ENCODE results near the gene ZNF587B. TPM values are rescaled to one million over a fixed set of nuclear protein-coding genes. Genes with fewer than 3 reads are reported as not detected.
A peak's percentile ranks its signal among the peaks of the same experiment; 100 is the strongest.
"Not testable (repeated sequence)": the region's sequence is repeated elsewhere in the genome, so short reads cannot be mapped to it uniquely, and the experiment has no call there.

Gene ZNF587B
- total RNA-seq, 2 donors from 2014 or later: 19.2 to 43.2 TPM

GRCh38 chr19:57812975-57813820, 16.9 kb upstream of the ZNF587B start:
- Mint-ChIP-seq H3K4me1 (ENCODE audit: low read depth in 2 of 2) (peaks cover 29 to 39% of the 10 kb centered on the region in 2 donors), H3K27ac (peak overlapping the region; percentile 11 to 59), H3K4me3 (peak overlapping the region; percentile 26)
- not testable (repeated sequence) for ATAC-seq; H3K36me3 Mint-ChIP-seq; H3K27me3 Mint-ChIP-seq; DNase-seq (ENCODE audit: low spot score); H3K9me3 Mint-ChIP-seq

DNA sequence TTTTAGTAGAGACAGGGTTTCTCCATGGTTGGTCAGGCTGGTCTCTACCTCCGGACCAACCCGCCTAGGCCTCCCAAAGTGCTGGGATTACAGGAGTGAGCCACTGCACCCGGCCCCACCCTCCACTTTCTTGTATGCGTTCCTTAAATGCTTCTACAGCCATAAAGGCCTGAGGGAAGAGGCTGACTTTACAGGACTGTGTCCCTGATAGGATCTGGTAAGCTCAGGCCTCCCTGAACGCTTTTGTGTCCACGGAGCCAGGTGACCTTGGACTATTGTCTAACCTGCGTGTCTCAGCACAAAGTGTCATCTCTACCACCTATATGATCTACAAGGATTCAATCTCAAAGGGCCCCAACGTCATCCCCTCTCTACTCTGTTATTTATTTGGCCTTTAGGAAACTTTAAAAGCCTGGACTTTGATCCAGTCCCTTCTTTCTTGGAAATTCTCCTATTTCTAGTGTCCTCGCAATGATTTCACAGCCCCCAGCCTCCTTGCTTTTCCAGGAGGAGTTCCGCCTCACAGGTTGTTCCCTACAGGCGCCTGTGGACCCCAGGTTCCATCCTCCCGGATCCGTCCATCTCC, 16.1 kb upstream of the ZNF587B start:
- peaks cover 29 to 42% of the 10 kb centered on the region in 2 donors for H3K4me1 Mint-ChIP-seq (ENCODE audit: low read depth in 2 of 2)
- DNase-seq (ENCODE audit: low spot score) (no peak), ATAC-seq (no peak)
- no peaks in the 10 kb centered on the region for H3K27me3 Mint-ChIP-seq
- peak overlapping the region; percentile 97 for H3K4me3 Mint-ChIP-seq
- H3K27ac Mint-ChIP-seq: peak overlapping the region; percentile 85 to 95
- no peaks in the 10 kb centered on the region for H3K9me3 Mint-ChIP-seq
- H3K36me3 Mint-ChIP-seq: peaks cover 8% of the 10 kb centered on the region

DNA sequence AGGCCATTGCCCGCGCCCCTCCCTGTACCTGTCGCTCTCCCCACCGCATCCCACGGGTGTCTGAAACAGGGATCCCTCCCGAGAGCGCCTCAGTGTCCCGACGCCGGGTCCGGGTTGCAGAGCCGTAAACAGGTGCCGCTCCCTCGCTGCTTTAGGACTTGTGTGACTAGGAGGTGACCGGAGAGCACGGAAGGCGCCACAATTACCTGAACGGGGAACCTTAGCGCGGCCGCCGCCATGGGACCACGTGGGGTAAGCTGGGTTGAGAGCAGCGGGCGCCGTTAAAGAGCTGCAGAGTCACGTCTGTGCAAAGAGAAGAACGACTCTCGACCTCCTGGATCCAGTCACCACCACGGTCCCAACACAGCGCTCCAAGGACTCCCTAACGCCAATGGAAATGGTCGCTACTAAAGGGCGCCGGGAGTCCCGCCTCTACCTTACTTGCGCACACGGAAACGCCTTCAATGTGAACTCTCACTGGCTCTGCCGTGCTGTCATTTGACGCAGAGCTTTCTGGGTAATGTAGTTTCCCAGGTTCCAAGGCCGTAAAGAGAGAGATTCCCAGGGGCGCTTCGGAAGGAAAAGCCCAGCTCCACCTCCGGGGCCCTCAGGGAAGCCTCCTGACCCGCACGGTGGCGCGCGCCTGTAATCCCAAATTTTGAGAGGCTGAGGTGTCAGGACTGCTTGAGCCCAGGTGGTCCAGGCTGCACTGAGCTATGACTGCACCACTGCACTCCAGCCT, 15.4 kb upstream of the ZNF587B start, which contains the start of gene ZNF552:
ZNF552 (minus strand) TSS at position 409 of the 742 bp plus-strand sequence; CDS start at position 239, 170 bp downstream.
- H3K4me1 Mint-ChIP-seq (ENCODE audit: low read depth in 2 of 2): peaks cover 33 to 46% of the 10 kb centered on the region in 2 donors
- peak; percentile 88 to 91 for ATAC-seq
- peaks cover 4% of the 10 kb centered on the region for H3K36me3 Mint-ChIP-seq

DNA sequence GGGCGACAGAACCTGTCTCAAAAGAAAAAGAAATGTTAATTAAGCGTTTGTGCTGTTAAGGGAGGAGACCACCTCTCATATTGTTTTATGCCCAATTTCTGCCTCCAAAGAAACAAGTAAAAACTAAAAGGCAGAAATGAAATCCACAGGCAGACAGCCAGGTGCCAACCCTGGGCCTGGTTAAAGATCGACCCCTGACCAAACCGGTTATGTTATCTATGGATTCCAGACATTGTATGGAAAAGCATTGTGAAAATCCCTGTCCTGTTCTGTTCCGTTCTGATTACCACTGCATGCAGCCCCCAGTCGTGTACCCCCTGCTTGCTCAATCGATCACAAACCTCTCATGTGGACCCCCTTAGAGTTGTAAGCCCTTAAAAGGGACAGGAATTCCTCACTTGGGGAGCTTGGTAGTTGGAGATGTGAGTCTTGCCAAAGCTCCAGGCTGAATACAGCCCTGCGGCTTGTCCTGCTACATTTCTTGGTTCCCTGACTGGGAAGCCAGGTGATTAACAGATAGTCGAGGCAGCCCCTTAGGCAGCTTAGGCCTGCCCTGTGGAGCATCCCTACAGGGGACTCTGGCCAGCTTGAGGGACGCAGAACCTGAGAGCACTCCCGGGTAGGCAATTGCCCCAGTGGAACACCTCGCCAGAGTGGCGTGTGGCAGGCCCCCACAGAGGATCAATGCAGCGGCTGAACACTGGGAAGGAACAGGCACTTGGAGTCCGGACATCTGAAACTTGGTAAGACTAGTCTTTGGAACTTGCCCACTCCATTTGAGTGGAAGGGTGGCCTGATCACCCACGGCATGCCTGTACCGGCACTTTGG, 14.6 kb upstream of the ZNF587B start:
- Mint-ChIP-seq H3K4me3 (peak overlapping the region; percentile 97), H3K9me3 (no peaks in the 10 kb centered on the region), H3K27ac (peak overlapping the region; percentile 85 to 95), H3K4me1 (ENCODE audit: low read depth in 2 of 2) (peaks cover 41 to 47% of the 10 kb centered on the region in 2 donors), H3K36me3 (peaks cover 10% of the 10 kb centered on the region), H3K27me3 (no peaks in the 10 kb centered on the region)
- ATAC-seq (no peak), DNase-seq (ENCODE audit: low spot score) (no peak)

More for the DNA sequence above, 15.4 kb upstream of the ZNF587B start, which contains the start of gene ZNF552:
- Mint-ChIP-seq H3K4me3 (peak within 1 kb of the TSS; percentile 97), H3K27ac (peak within 1 kb of the TSS; percentile 85 to 95), H3K9me3 (no peaks in the 10 kb centered on the region), H3K27me3 (no peaks in the 10 kb centered on the region)
- peak; percentile 79 for DNase-seq (ENCODE audit: low spot score)

- no peak overlapping the region for H3K27ac Mint-ChIP-seq
- H3K36me3 Mint-ChIP-seq: peaks cover 15% of the 10 kb centered on the region
- no peaks in the 10 kb centered on the region for H3K27me3 Mint-ChIP-seq
- H3K9me3 Mint-ChIP-seq: no peaks in the 10 kb centered on the region
- no peak for ATAC-seq
- no peak overlapping the region for H3K4me3 Mint-ChIP-seq
- peaks cover 51 to 52% of the 10 kb centered on the region in 2 donors for H3K4me1 Mint-ChIP-seq (ENCODE audit: low read depth in 2 of 2)
- no peak for DNase-seq (ENCODE audit: low spot score)
Measured at GRCh38 chr19:57816652-57817051, 13.4 kb upstream of the ZNF587B start.

DNA sequence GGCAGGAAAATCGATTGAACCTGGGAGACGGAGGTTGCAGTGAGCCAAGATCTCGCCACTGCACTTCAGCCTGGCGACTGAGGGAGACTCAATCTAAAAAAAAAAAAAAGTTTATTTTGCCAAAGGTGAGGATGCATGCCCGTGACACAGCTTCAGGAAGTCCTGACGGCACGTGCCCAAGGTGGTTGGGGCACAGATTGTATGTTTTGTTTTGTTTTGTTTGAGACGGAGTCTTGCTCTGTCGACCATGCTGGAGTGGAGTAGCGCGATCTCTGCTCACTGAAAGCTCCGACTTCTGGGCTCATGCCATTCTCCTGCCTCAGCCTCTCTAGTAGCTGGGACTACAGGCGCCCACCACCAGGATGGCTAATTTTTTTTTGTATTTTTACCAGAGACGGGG, 12.1 kb upstream of the ZNF587B start:
- Mint-ChIP-seq H3K4me1 (ENCODE audit: low read depth in 2 of 2) (peaks cover 50 to 51% of the 10 kb centered on the region in 2 donors), H3K4me3 (peak overlapping the region; percentile 94), H3K27me3 (no peaks in the 10 kb centered on the region), H3K36me3 (peaks cover 16% of the 10 kb centered on the region), H3K27ac (no peak overlapping the region), H3K9me3 (no peaks in the 10 kb centered on the region)
- no peak for DNase-seq (ENCODE audit: low spot score)
- no peak for ATAC-seq

DNA sequence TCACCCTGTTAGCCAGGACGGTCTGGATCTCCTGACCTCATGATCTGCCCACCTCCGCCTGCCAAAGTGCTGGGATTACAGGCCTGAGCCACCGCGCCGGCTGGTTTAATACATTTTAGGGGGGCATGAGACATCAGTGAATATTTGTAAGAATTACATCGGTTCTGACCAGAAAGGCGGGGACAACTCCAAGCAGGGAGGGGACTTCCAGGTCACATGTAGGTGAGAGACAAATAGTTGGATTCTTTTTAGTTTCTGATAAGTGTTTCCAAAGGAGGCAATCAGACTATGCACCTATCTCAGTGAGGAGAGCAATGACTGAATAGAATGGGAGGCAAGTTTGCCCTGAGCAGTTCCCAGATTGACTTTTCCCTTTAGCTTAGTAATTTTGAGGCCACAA, 11.7 kb upstream of the ZNF587B start:
- peaks cover 16% of the 10 kb centered on the region for H3K36me3 Mint-ChIP-seq
- DNase-seq (ENCODE audit: low spot score): no peak
- no peak for ATAC-seq
- peak overlapping the region in 1 of 2 donors; percentile 96 for H3K27ac Mint-ChIP-seq
- H3K27me3 Mint-ChIP-seq: no peaks in the 10 kb centered on the region
- H3K9me3 Mint-ChIP-seq: no peaks in the 10 kb centered on the region
- peaks cover 51% of the 10 kb centered on the region in 2 donors for H3K4me1 Mint-ChIP-seq (ENCODE audit: low read depth in 2 of 2)
- peak overlapping the region; percentile 94 for H3K4me3 Mint-ChIP-seq

GRCh38 chr19:57819475-57820148, 10.5 kb upstream of the ZNF587B start:
- Mint-ChIP-seq H3K36me3 (peaks cover 16% of the 10 kb centered on the region), H3K9me3 (no peaks in the 10 kb centered on the region), H3K27ac (peak overlapping the region; percentile 96 to 99), H3K4me1 (ENCODE audit: low read depth in 2 of 2) (peaks cover 47 to 48% of the 10 kb centered on the region in 2 donors), H3K4me3 (peak overlapping the region; percentile 94), H3K27me3 (no peaks in the 10 kb centered on the region)
- ATAC-seq: peak; percentile 94 to 95
- peak; percentile 87 for DNase-seq (ENCODE audit: low spot score)

DNA sequence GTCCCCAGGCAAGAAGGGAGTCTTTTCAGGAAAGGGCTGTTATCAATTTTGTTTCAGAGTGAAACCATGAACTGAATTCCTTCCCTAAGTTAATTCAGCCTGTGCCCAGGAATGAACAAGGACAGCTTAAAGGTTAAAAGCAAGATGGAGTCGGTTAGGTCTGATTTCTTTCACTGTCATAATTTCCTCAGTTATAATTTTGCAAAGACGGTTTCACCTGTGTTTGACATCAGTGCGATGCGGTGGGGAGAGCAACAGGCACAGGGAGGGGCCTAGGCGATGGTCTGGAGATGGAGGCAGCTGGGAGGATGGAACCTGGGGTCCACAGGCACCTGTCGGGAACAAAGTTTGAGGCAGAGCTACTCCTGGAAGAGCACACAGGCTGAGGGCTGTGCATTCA, 9.5 kb upstream of the ZNF587B start:
- no peak for ATAC-seq

DNA sequence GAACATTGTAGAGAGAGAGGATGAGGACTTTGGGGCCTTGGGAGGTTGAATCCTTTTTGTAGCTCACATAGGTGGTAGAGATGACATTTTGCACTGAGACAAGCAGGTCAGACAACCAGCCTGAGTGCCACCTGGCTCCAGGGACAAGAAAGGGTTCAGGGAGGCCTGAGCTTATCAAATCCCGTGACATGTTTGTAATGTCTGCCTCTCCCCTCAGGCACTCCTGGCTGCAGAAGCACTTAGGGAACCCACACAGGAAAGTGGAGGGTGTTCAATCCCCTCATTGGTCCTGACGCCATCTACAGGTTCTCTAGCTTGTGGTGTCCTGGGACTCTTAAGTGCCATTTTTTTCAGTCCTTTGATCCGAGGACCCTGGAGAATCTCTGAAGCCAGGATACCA, 9.0 kb upstream of the ZNF587B start:
- not testable (repeated sequence) for H3K9me3 Mint-ChIP-seq; DNase-seq (ENCODE audit: low spot score); ATAC-seq; H3K27me3 Mint-ChIP-seq
- Mint-ChIP-seq H3K27ac (peak overlapping the region; percentile 96 to 99), H3K4me3 (peak overlapping the region; percentile 94), H3K4me1 (ENCODE audit: low read depth in 2 of 2) (peaks cover 39 to 40% of the 10 kb centered on the region in 2 donors), H3K36me3 (peaks cover 16% of the 10 kb centered on the region)

More for the DNA sequence above, 9.5 kb upstream of the ZNF587B start:
- H3K4me1 Mint-ChIP-seq (ENCODE audit: low read depth in 2 of 2): peaks cover 39 to 40% of the 10 kb centered on the region in 2 donors
- H3K36me3 Mint-ChIP-seq: peaks cover 16% of the 10 kb centered on the region
- peak overlapping the region; percentile 94 for H3K4me3 Mint-ChIP-seq
- no peak for DNase-seq (ENCODE audit: low spot score)
- peak overlapping the region; percentile 96 to 99 for H3K27ac Mint-ChIP-seq
- H3K27me3 Mint-ChIP-seq: no peaks in the 10 kb centered on the region
- H3K9me3 Mint-ChIP-seq: no peaks in the 10 kb centered on the region

- peak overlapping the region; percentile 94 for H3K4me3 Mint-ChIP-seq
- ATAC-seq; DNase-seq (ENCODE audit: low spot score); H3K27me3 Mint-ChIP-seq; H3K9me3 Mint-ChIP-seq: not testable (repeated sequence)
- peaks cover 39 to 41% of the 10 kb centered on the region in 2 donors for H3K4me1 Mint-ChIP-seq (ENCODE audit: low read depth in 2 of 2)
- peak overlapping the region in 1 of 2 donors; percentile 96 for H3K27ac Mint-ChIP-seq
- H3K36me3 Mint-ChIP-seq: peaks cover 16% of the 10 kb centered on the region
Measured at GRCh38 chr19:57821501-57821900, 8.6 kb upstream of the ZNF587B start.

DNA sequence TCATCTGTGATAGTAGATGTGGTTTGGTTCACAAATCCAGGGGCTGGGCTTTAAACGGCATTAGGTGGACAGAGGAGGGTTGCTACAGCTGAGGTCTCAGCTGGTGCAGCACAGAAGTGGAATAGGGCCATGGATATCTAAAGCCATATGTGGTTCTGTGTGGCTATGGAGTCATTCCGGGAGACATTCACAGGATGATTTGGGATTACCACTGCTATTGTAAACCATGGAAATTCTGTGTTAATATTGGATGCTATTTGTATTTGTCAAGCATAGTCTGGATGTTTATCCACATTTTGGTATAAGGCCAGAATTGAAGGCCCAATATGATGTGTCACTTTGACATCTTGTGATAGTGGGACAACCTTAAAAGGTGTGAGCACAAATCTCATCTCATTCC, 6.9 kb upstream of the ZNF587B start:
- Mint-ChIP-seq H3K4me1 (ENCODE audit: low read depth in 2 of 2) (peaks cover 45 to 49% of the 10 kb centered on the region in 2 donors), H3K36me3 (peaks cover 23% of the 10 kb centered on the region), H3K27ac (peak overlapping the region in 1 of 2 donors; percentile 1)
- not testable (repeated sequence) for H3K4me3 Mint-ChIP-seq; ATAC-seq; H3K27me3 Mint-ChIP-seq; H3K9me3 Mint-ChIP-seq; DNase-seq (ENCODE audit: low spot score)

Data from natural killer cell treated with Interleukin-12 subunit alpha and Interleukin-12 subunit beta and Interleukin-15 and Interleukin-18, amount 100 ng/mL, for 72 hours (primary cell).